SIG-M5 (cell line): ENCODE measurements around the gene CTRL.
A peak's percentile ranks its signal among the peaks of the same experiment; 100 is the strongest.
"Not testable (repeated sequence)": the region's sequence is repeated elsewhere in the genome, so short reads cannot be mapped to it uniquely, and the experiment has no call there.

Experiments
- DNase-seq: peaks from one replicate; lab custom pipeline; 2025; lab: John Stamatoyannopoulos, UW

Gene CTRL

GRCh38 chr16:67941469-67942199, 10.0 kb upstream of the CTRL start:
- DNase-seq: no peak

- DNase-seq: no peak
Measured at GRCh38 chr16:67940446-67941089, 8.9 kb upstream of the CTRL start.

- DNase-seq: no peak
Measured at GRCh38 chr16:67939507-67940445, 8.1 kb upstream of the CTRL start.

- not testable (repeated sequence) for DNase-seq
Measured at GRCh38 chr16:67937713-67938112, 6.1 kb upstream of the CTRL start.

- peak; percentile 70 for DNase-seq
Measured at GRCh38 chr16:67936880-67937605, 5.4 kb upstream of the CTRL start.

- no peak for DNase-seq
Measured at GRCh38 chr16:67936124-67936879, 4.6 kb upstream of the CTRL start, which contains the start of gene PSMB10. PSMB10 (minus strand) TSS chr16:67936850; CDS start chr16:67936749, 101 bp downstream.

- peak; percentile 75 for DNase-seq
Measured at GRCh38 chr16:67935402-67936123, 3.9 kb upstream of the CTRL start.

GRCh38 chr16:67935101-67935401, 3.4 kb upstream of the CTRL start:
- no peak for DNase-seq

- DNase-seq: no peak
Measured at GRCh38 chr16:67934306-67935100, 2.8 kb upstream of the CTRL start.

GRCh38 chr16:67933805-67934204, 2.1 kb upstream of the CTRL start:
- no peak for DNase-seq

GRCh38 chr16:67932462-67932840, 789 bp upstream of the CTRL start:
- no peak for DNase-seq

- DNase-seq: no peak
Measured at GRCh38 chr16:67930678-67931211, 917 bp downstream of the CTRL start.

- DNase-seq: no peak
Measured at GRCh38 chr16:67930191-67930590, 1.5 kb downstream of the CTRL start.

GRCh38 chr16:67928561-67929364, 2.9 kb downstream of the CTRL start:
- DNase-seq: no peak

GRCh38 chr16:67928147-67928546, 3.5 kb downstream of the CTRL start:
- no peak for DNase-seq

GRCh38 chr16:67927131-67927941, 4.3 kb downstream of the CTRL start:
- DNase-seq: no peak

GRCh38 chr16:67926181-67926750, 5.4 kb downstream of the CTRL start:
- DNase-seq: no peak
